Thymus (tissue), 11 donors: ENCODE data around the gene LSP1. TPM values are rescaled to one million over a fixed set of nuclear protein-coding genes. Genes with fewer than 3 reads are reported as not detected.
"Not testable (repeated sequence)": the region's sequence is repeated elsewhere in the genome, so short reads cannot be mapped to it uniquely, and the experiment has no call there.

Source experiments
- DNase-seq, 9 donors: peaks; one replicate each; pipeline ENCODE4 v3.0.0-alpha.2; 2013; ENCODE audit warnings: low spot score in 9 of 9, low read depth in 6 of 9, missing footprints in 1 of 9
- H3K27ac ChIP-seq, 2 donors: one replicate each; pipeline ENCODE4 v1.5.1; 2013; ENCODE audit warnings: control low read depth in 1 of 2, low read depth in 1 of 2, low read length in 1 of 2, mild to moderate bottlenecking in 1 of 2, moderate library complexity in 1 of 2
- H3K27me3 ChIP-seq, 2 donors: one replicate each; pipeline ENCODE4 v1.5.1; 2013; ENCODE audit warnings: low read length in 1 of 2; ENCODE audit not compliant: control insufficient read depth in 2 of 2, insufficient read depth in 1 of 2
- H3K36me3 ChIP-seq, 2 donors: one replicate each; pipeline ENCODE4 v1.5.1; 2013; ENCODE audit warnings: low read length in 1 of 2, mild to moderate bottlenecking in 1 of 2, moderate library complexity in 1 of 2; ENCODE audit not compliant: control insufficient read depth in 2 of 2, insufficient read depth in 2 of 2
- H3K4me1 ChIP-seq, 2 donors: one replicate each; pipeline ENCODE4 v1.5.1; 2013; ENCODE audit warnings: low read length in 2 of 2; ENCODE audit not compliant: control insufficient read depth in 2 of 2, insufficient read depth in 2 of 2
- H3K4me3 ChIP-seq, 2 donors: one replicate each; pipeline ENCODE4 v1.5.1; 2013; ENCODE audit warnings: low read length in 2 of 2, control low read depth in 1 of 2, mild to moderate bottlenecking in 1 of 2
- H3K9me3 ChIP-seq, 2 donors: one replicate each; pipeline ENCODE4 v1.5.1; 2013; ENCODE audit warnings: low read length in 1 of 2, mild to moderate bottlenecking in 1 of 2; ENCODE audit not compliant: control insufficient read depth in 2 of 2, insufficient read depth in 1 of 2
- WGBS: extraction: QIAGEN DNeasy Blood & Tissue Kit; methylation state at CpG from one replicate; pipeline ENCODE4 v1.1.7; 2013; 5-methylcytosine and 5-hydroxymethylcytosine counted together
- polyA plus RNA-seq: library from polyadenylated mRNA; stranded (reverse); fragments of 200-250 nt; gene quantifications from one replicate; pipeline ENCODE4 v1.2.3, GENCODE V29; 2013
- total RNA-seq: library from RNA; stranded (reverse); fragments of 120-200 nt; gene quantifications from one replicate; pipeline ENCODE4 v1.2.4, GENCODE V29; 2013
- donor health status: healthy.

The LSP1 gene
- total and polyA plus RNA-seq, 2 donors: 138 to 179 TPM

- H3K27me3 ChIP-seq: peaks cover 0 to 17% of the 10 kb centered on the region in 2 donors
- not testable (repeated sequence) for H3K4me1 ChIP-seq, H3K9me3 ChIP-seq, H3K4me3 ChIP-seq, DNase-seq, H3K27ac ChIP-seq, H3K36me3 ChIP-seq
- WGBS: 96% methylated on average over 9 of the region's 9 CpGs
Measured at GRCh38 chr11:1813356-1813755, 39.5 kb upstream of the LSP1 start.

- DNase-seq: no peak
- no peaks in the 10 kb centered on the region for H3K36me3 ChIP-seq
- no peaks in the 10 kb centered on the region for H3K4me1 ChIP-seq
- H3K27ac ChIP-seq: no peak overlapping the region
- H3K9me3 ChIP-seq: peaks cover 0 to 9% of the 10 kb centered on the region in 2 donors
- no peak overlapping the region for H3K4me3 ChIP-seq
- 90% methylated on average over 10 of the region's 10 CpGs for WGBS
- H3K27me3 ChIP-seq: peaks cover 0 to 17% of the 10 kb centered on the region in 2 donors
Measured at GRCh38 chr11:1814691-1815090, 38.2 kb upstream of the LSP1 start.

DNA sequence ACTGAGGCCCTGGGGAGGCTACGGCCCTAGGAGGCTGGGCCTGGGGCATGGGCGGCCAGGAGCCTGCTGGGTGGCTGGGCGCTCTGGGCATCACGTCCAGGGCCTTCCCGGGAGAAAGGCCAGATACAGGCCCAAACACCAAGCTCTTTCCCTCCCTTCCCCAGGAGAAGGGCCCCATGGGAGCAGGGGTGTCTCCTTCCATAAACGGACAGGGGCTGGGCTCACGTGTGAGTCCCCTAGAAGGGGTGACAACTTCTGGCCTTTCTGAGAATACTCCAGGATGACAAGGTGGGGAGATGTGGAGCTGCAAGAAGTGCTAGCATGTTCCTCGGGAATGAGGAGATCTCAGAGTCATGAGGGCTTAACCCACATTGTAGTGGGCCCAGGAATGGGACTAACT lies 37.6 kb upstream of the LSP1 start:
- Histone ChIP-seq H3K27me3 (peaks cover 0 to 14% of the 10 kb centered on the region in 2 donors), H3K27ac (no peak overlapping the region), H3K9me3 (peaks cover 0 to 9% of the 10 kb centered on the region in 2 donors), H3K4me1 (no peaks in the 10 kb centered on the region), H3K4me3 (no peak overlapping the region), H3K36me3 (no peaks in the 10 kb centered on the region)
- no peak for DNase-seq
- 97% methylated on average over 8 of the region's 8 CpGs for WGBS

- Histone ChIP-seq H3K27ac (no peak overlapping the region), H3K27me3 (peaks cover 0 to 9% of the 10 kb centered on the region in 2 donors), H3K36me3 (no peaks in the 10 kb centered on the region), H3K4me3 (no peak overlapping the region), H3K9me3 (peaks cover 0 to 9% of the 10 kb centered on the region in 2 donors), H3K4me1 (no peaks in the 10 kb centered on the region)
- WGBS: 94% methylated on average over 7 of the region's 7 CpGs
- no peak for DNase-seq
Measured at GRCh38 chr11:1815751-1816150, 37.1 kb upstream of the LSP1 start.

GRCh38 chr11:1817000-1817399 lies 35.9 kb upstream of the LSP1 start:
- H3K27me3 ChIP-seq: peaks cover 0 to 2% of the 10 kb centered on the region in 2 donors
- no peak for DNase-seq
- WGBS: 94% methylated on average over 5 of the region's 5 CpGs
- peaks cover 0 to 9% of the 10 kb centered on the region in 2 donors for H3K9me3 ChIP-seq
- no peak overlapping the region for H3K27ac ChIP-seq
- no peaks in the 10 kb centered on the region for H3K36me3 ChIP-seq
- no peaks in the 10 kb centered on the region for H3K4me1 ChIP-seq
- H3K4me3 ChIP-seq: no peak overlapping the region

GRCh38 chr11:1817511-1817910 lies 35.4 kb upstream of the LSP1 start:
- no peak overlapping the region for H3K27ac ChIP-seq
- 88% methylated on average over 1 of the region's 1 CpG for WGBS
- H3K4me1 ChIP-seq: no peaks in the 10 kb centered on the region
- DNase-seq: no peak
- peaks cover 0 to 2% of the 10 kb centered on the region in 2 donors for H3K27me3 ChIP-seq
- no peak overlapping the region for H3K4me3 ChIP-seq
- H3K9me3 ChIP-seq: peaks cover 0 to 9% of the 10 kb centered on the region in 2 donors
- H3K36me3 ChIP-seq: no peaks in the 10 kb centered on the region

GRCh38 chr11:1819074-1819473 lies 33.8 kb upstream of the LSP1 start:
- Histone ChIP-seq H3K36me3 (no peaks in the 10 kb centered on the region), H3K4me1 (no peaks in the 10 kb centered on the region), H3K27ac (no peak overlapping the region), H3K27me3 (no peaks in the 10 kb centered on the region), H3K9me3 (peaks cover 0 to 9% of the 10 kb centered on the region in 2 donors), H3K4me3 (no peak overlapping the region)
- no peak for DNase-seq
- 90% methylated on average over 3 of the region's 3 CpGs for WGBS

- H3K27me3 ChIP-seq: no peaks in the 10 kb centered on the region
- H3K4me3 ChIP-seq: no peak overlapping the region
- H3K36me3 ChIP-seq: no peaks in the 10 kb centered on the region
- no peak overlapping the region for H3K27ac ChIP-seq
- H3K9me3 ChIP-seq: peaks cover 0 to 9% of the 10 kb centered on the region in 2 donors
- WGBS: 96% methylated on average over 14 of the region's 14 CpGs
- no peak for DNase-seq
- no peaks in the 10 kb centered on the region for H3K4me1 ChIP-seq
Measured at GRCh38 chr11:1820463-1821325, 32.2 kb upstream of the LSP1 start.

DNA sequence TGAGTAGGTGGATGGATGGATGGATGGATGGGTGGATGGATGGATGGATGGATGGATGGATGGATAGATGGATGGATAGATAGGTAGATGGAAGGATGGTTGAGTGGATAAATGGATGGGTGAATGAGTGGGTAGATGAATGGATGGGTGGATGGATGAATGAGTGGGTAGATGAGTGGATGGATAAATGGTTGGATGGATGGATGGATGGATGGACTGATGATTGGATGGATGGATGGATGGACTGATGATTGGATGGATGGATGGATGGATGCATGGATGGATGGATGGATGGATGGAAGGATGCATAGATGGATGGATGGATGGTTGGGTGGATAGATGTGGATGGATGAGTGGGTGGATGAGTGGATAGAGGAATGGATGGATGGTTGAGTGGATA lies 31.3 kb upstream of the LSP1 start:
- H3K4me3 ChIP-seq: no peak overlapping the region

More for the DNA sequence above, 31.3 kb upstream of the LSP1 start:
- Histone ChIP-seq H3K27ac (no peak overlapping the region), H3K27me3 (no peaks in the 10 kb centered on the region), H3K36me3 (no peaks in the 10 kb centered on the region), H3K4me1 (no peaks in the 10 kb centered on the region), H3K9me3 (peaks cover 0 to 9% of the 10 kb centered on the region in 2 donors)
- no peak for DNase-seq
